K562 (cell line): ENCODE results near the gene CENPU.

Source experiments
- ETV1 ChIP-seq: fragments of 450-650 bp; conservative IDR thresholded peaks from 2 replicates; pipeline ENCODE4 v1.6.1; 2016; ENCODE audit warnings: missing genetic modification characterization, control low read depth, low read depth, missing compliant biosample characterization
- FOXJ3 ChIP-seq: sonication (generic); formaldehyde crosslinking; IDR thresholded peaks from 2 replicates; pipeline ENCODE4 v1.4.0; 2020; ENCODE audit warnings: mild to moderate bottlenecking, missing genetic modification reagents
- POLR2A ChIP-seq: fragments of 450-650 bp; conservative IDR thresholded peaks from 2 replicates; pipeline ENCODE4 v1.6.1; 2016
- SNAPC5 ChIP-seq: fragments of 250-450 bp; sonication (Bioruptor Pico); IDR thresholded peaks from 2 replicates; pipeline ENCODE4 v1.8.0; 2021; ENCODE audit warnings: moderate library complexity, mild to moderate bottlenecking, inconsistent platforms

- no peak for TF ChIP-seq ETV1 (tag)
- no peak for TF ChIP-seq FOXJ3
- TF ChIP-seq SNAPC5 (CRISPR knock-in tag), result no peak
- TF ChIP-seq POLR2A, result no peak
Observed at GRCh38 chr4:184732126-184732525, 1.8 kb downstream of the CENPU start.
